Stimulated activated CD8-positive, alpha-beta memory T cell treated with anti-CD3 and anti-CD28 coated beads, Interleukin-4, amount 100 ng/mL, for 48 hours (primary cell): ENCODE data around the gene EPAS1.
A peak's percentile ranks its signal among the peaks of the same experiment; 100 is the strongest.

Experiments
- DNase-seq: peaks from one replicate; pipeline ENCODE4 v3.0.0-alpha.2; 2020

EPAS1 gene

GRCh38 chr2:46340740-46341420, 43.7 kb downstream of the EPAS1 start:
- no peak for DNase-seq

GRCh38 chr2:46342566-46343315, 45.5 kb downstream of the EPAS1 start:
- DNase-seq, result no peak

- no peak for DNase-seq
These were observed 47.5 kb downstream of the EPAS1 start for GRCh38 chr2:46344706-46345105.

- DNase-seq, result no peak
These were observed 48.6 kb downstream of the EPAS1 start for GRCh38 chr2:46345775-46346174.

- no peak for DNase-seq
These were observed 49.5 kb downstream of the EPAS1 start for GRCh38 chr2:46346719-46347118.

- no peak for DNase-seq
These were observed 50.6 kb downstream of the EPAS1 start for GRCh38 chr2:46347648-46348280.

- no peak for DNase-seq
These were observed 51.9 kb downstream of the EPAS1 start for GRCh38 chr2:46349115-46349547.

GRCh38 chr2:46350029-46350689, 53.0 kb downstream of the EPAS1 start:
- DNase-seq, result no peak

- DNase-seq, result peak; percentile 58
These were observed 54.0 kb downstream of the EPAS1 start for GRCh38 chr2:46351098-46351749.

- peak; percentile 82 for DNase-seq
These were observed 54.5 kb downstream of the EPAS1 start for GRCh38 chr2:46351750-46352138.

- no peak for DNase-seq
These were observed 55.4 kb downstream of the EPAS1 start for GRCh38 chr2:46352621-46353020.

GRCh38 chr2:46353509-46353908, 56.3 kb downstream of the EPAS1 start:
- DNase-seq, result no peak

GRCh38 chr2:46355756-46356155, 58.5 kb downstream of the EPAS1 start:
- DNase-seq, result no peak

GRCh38 chr2:46356991-46357390, 59.8 kb downstream of the EPAS1 start:
- no peak for DNase-seq

- no peak for DNase-seq
These were observed 61.5 kb downstream of the EPAS1 start for GRCh38 chr2:46358713-46359112.

- no peak for DNase-seq
These were observed 63.1 kb downstream of the EPAS1 start for GRCh38 chr2:46360303-46360702.

GRCh38 chr2:46361920-46362666, 64.9 kb downstream of the EPAS1 start:
- DNase-seq, result no peak

GRCh38 chr2:46362667-46363012, 65.4 kb downstream of the EPAS1 start:
- DNase-seq, result no peak

- no peak for DNase-seq
These were observed 66.4 kb downstream of the EPAS1 start for GRCh38 chr2:46363535-46364170.

- peak; percentile 42 for DNase-seq
These were observed 67.7 kb downstream of the EPAS1 start for GRCh38 chr2:46364797-46365457.
